Right ventricle myocardium superior (tissue), 1 donor: ENCODE measurements around the gene IPO7. TPM values are rescaled to one million over a fixed set of nuclear protein-coding genes. Genes with fewer than 3 reads are reported as not detected.

Experiments used
- ATAC-seq: fragments of 200-7000 bp; cut with Tn5 transposase; one replicate; pipeline ENCODE4 v1.9.1; 2020; ENCODE audit warnings: mild to moderate bottlenecking; ENCODE audit not compliant: poor library complexity
- DNase-seq: peaks from one replicate; pipeline ENCODE4 v3.0.0-alpha.2; 2020
- intact Hi-C: fragments of 100-400 bp; cut with DNase I; formaldehyde crosslinking; loops from one replicate; pipeline ENCODE4 v1.11.2; 2022
- total RNA-seq: library from RNA; stranded (reverse); fragmentation: NEBNext Ultra II Directional; extraction: Animal tissue kit (Norgen Biotek cat#: 25700); gene quantifications from one replicate; pipeline ENCODE4 v1.2.1, GENCODE V29; 2021
- donor health status: DM: no; HTN: yes; CAD: no; lungs with severe emphysema.

IPO7 gene
- total RNA-seq, 1 donor from 2014 or later = 130 TPM

- intact Hi-C loops = no loop called here
- DNase-seq = no peak
- no peak for ATAC-seq
Observed at GRCh38 chr11:9470765-9471164, 86.3 kb downstream of the IPO7 start.

- no peak for ATAC-seq
- DNase-seq = no peak
- intact Hi-C loops = no loop called here
Observed at GRCh38 chr11:9473408-9473807, 89.0 kb downstream of the IPO7 start.

GRCh38 chr11:9479899-9480298 is 95.4 kb downstream of the IPO7 start:
- intact Hi-C loops = no loop called here
- no peak for ATAC-seq

GRCh38 chr11:9489080-9489765 is 104.8 kb downstream of the IPO7 start:
- DNase-seq (no peak), ATAC-seq (no peak)
- intact Hi-C loops = no loop called here

More at GRCh38 chr11:9479899-9480298, 95.4 kb downstream of the IPO7 start:
- no peak for DNase-seq

GRCh38 chr11:9490376-9490775 is 105.9 kb downstream of the IPO7 start:
- no peak for DNase-seq
- ATAC-seq = no peak
- intact Hi-C loops = no loop called here

- intact Hi-C loops = no loop called here
- no peak for ATAC-seq
- DNase-seq = no peak
Observed at GRCh38 chr11:9493492-9493891, 109.0 kb downstream of the IPO7 start.

GRCh38 chr11:9494316-9494715 is 109.9 kb downstream of the IPO7 start:
- ATAC-seq = no peak
- no peak for DNase-seq
- intact Hi-C loops = no loop called here

GRCh38 chr11:9495803-9496514 is 111.5 kb downstream of the IPO7 start:
- intact Hi-C loops = no loop called here
- DNase-seq (no peak), ATAC-seq (no peak)

Other genes with a start within 250 kb of the IPO7 start
- gene DENND5A, start 119.3 kb upstream of the IPO7 start, total RNA-seq = 96.1 TPM
- gene TMEM41B, start 70.1 kb upstream of the IPO7 start, total RNA-seq = 18.5 TPM
- 25.3 TPM for gene ZNF143, start 76.4 kb downstream of the IPO7 start, total RNA-seq
- 32.7 TPM for gene WEE1, start 189.0 kb downstream of the IPO7 start, total RNA-seq